Measurements from ENCODE around the gene IGLL1.
"Not testable (repeated sequence)": the region's sequence is repeated elsewhere in the genome, so short reads cannot be mapped to it uniquely, and the experiment has no call there.

Gene IGLL1

GRCh38 chr22:23578306-23578705, 1.8 kb downstream of the IGLL1 start:
- Histone ChIP-seq H3K27me3 (peaks cover 0 to 42% (median 0%) of the 10 kb centered on the region in 11 experiments; a peak in 3 of 22 replicates), H3K9ac (peak overlapping the region in 8 of 11 experiments; percentile 61 to 82 (median 74); a peak in 16 of 22 replicates), H3K36me3 (peaks cover 0 to 68% (median 0%) of the 10 kb centered on the region in 11 experiments; a peak in 7 of 22 replicates), H3K4me1 (peaks cover 29 to 100% (median 90%) of the 10 kb centered on the region in 10 experiments), H3K9me3 (replicated peaks in 1 of 11) (no peaks in the 10 kb centered on the region), H4K20me1 (no peaks in the 10 kb centered on the region), H3K27ac (peak overlapping the region in 8 of 11 experiments; percentile 55 to 84 (median 74); a peak in 16 of 22 replicates), H3K4me2 (peak overlapping the region; percentile 48 to 100 (median 96)), H3K4me3 (peak overlapping the region in 7 of 10 experiments; percentile 21 to 74 (median 53); a peak in 14 of 20 replicates)
- TF ChIP-seq Cebpa-rat (IDR thresholded peaks at IDR 0.05), result no peak

- Histone ChIP-seq H3K27me3 (peaks cover 0 to 40% (median 0%) of the 10 kb centered on the region in 11 experiments; a peak in 3 of 22 replicates), H3K36me3 (peaks cover 0 to 83% (median 0%) of the 10 kb centered on the region in 11 experiments; a peak in 9 of 22 replicates), H3K9ac (peak overlapping the region in 7 of 11 experiments; percentile 31 to 82 (median 79); a peak in 11 of 22 replicates), H4K20me1 (no peaks in the 10 kb centered on the region), H3K27ac (peak overlapping the region in 8 of 11 experiments; percentile 4 to 84 (median 74); a peak in 15 of 22 replicates), H3K4me3 (peak overlapping the region in 4 of 10 experiments; percentile 53 to 74 (median 66); a peak in 7 of 20 replicates), H3K4me2 (peak overlapping the region in 10 of 11 experiments; percentile 2 to 100 (median 96); a peak in 18 of 22 replicates), H3K9me3 (replicated peaks in 1 of 11) (peaks cover 0 to 8% (median 0%) of the 10 kb centered on the region in 11 experiments; a peak in 2 of 22 replicates), H3K4me1 (peaks cover 24 to 84% (median 77%) of the 10 kb centered on the region in 10 experiments)
- TF ChIP-seq Cebpa-rat (IDR thresholded peaks at IDR 0.05), result no peak
Measured at GRCh38 chr22:23576681-23577080, 3.4 kb downstream of the IGLL1 start.

DNA sequence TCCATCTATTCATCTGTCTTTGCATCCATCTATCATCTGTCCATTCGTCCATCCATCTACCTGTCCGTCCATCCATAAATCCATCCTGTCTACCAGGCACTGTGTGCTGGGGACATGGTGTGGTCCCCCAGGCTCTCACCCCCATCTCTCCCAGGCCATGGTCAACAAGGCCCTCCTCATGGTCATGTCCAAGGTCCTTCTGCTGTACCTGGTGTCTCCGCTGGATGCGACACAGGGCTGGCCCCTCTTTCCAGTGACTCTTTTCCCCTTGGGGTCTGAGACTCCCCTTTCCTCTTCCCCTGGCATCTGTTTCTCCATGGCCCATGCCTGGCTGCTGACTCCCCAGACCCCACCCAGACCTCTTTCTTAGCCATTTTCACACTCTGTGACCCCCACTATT, 4.5 kb downstream of the IGLL1 start:
- Histone ChIP-seq H3K4me3 (peak overlapping the region in 5 of 10 experiments; percentile 40 to 74 (median 63); a peak in 9 of 20 replicates), H3K9me3 (replicated peaks in 1 of 11) (peaks cover 0 to 8% (median 0%) of the 10 kb centered on the region in 11 experiments; a peak in 2 of 22 replicates), H4K20me1 (no peaks in the 10 kb centered on the region), H3K27me3 (peaks cover 0 to 39% (median 0%) of the 10 kb centered on the region in 11 experiments; a peak in 3 of 22 replicates), H3K9ac (peak overlapping the region in 6 of 11 experiments; percentile 22 to 82 (median 70); a peak in 10 of 22 replicates), H3K27ac (peak overlapping the region in 6 of 11 experiments; percentile 72 to 84 (median 78); a peak in 13 of 22 replicates), H3K36me3 (peaks cover 0 to 85% (median 0%) of the 10 kb centered on the region in 11 experiments; a peak in 9 of 22 replicates), H3K4me1 (peaks cover 24 to 82% (median 68%) of the 10 kb centered on the region in 10 experiments), H3K4me2 (peak overlapping the region; percentile 5 to 100 (median 96); a peak in 19 of 22 replicates)
- no peak for TF ChIP-seq Cebpa-rat (IDR thresholded peaks at IDR 0.05)

GRCh38 chr22:23574877-23575276, 5.2 kb downstream of the IGLL1 start:
- Histone ChIP-seq H4K20me1 (no peaks in the 10 kb centered on the region), H3K9ac (peak overlapping the region in 7 of 11 experiments; percentile 22 to 82 (median 59); a peak in 14 of 22 replicates), H3K27me3 (peaks cover 0 to 32% (median 0%) of the 10 kb centered on the region in 11 experiments; a peak in 3 of 22 replicates), H3K4me2 (peak overlapping the region in 10 of 11 experiments; percentile 24 to 100 (median 96); a peak in 20 of 22 replicates), H3K9me3 (replicated peaks in 1 of 11) (peaks cover 0 to 8% (median 0%) of the 10 kb centered on the region in 11 experiments; a peak in 2 of 22 replicates), H3K4me1 (peaks cover 19 to 77% (median 62%) of the 10 kb centered on the region in 10 experiments), H3K27ac (peak overlapping the region in 7 of 11 experiments; percentile 57 to 81 (median 65); a peak in 14 of 22 replicates), H3K4me3 (peak overlapping the region in 5 of 10 experiments; percentile 40 to 74 (median 63); a peak in 10 of 20 replicates), H3K36me3 (peaks cover 0 to 88% (median 0%) of the 10 kb centered on the region in 11 experiments; a peak in 9 of 22 replicates)
- no peak for TF ChIP-seq Cebpa-rat (IDR thresholded peaks at IDR 0.05)

DNA sequence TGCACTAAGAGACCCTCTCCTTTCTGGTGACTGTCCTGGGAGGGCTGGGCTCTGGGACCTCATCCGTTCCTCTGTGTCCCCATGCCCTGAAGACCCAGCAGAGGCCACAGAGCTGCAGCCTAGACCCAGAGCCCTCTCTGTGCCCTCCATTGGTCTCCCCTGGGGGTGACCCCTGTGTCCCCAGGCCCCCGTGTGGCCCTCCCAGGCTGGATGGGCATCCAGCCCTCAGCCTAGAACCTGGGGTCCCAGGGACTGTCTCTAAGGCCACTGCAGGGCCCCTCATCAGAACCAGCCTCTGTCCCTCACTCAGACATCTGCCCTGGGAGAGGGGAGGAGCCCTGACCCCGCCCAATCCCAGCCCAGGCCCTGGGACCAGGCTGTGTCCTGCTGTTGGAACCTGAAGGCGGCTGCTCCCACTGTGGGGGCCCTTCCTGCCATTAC, 5.7 kb downstream of the IGLL1 start:
- no peaks in the 10 kb centered on the region for H4K20me1 ChIP-seq
- peaks cover 0 to 27% (median 0%) of the 10 kb centered on the region in 11 experiments; a peak in 3 of 22 replicates for H3K27me3 ChIP-seq
- peaks cover 0 to 8% (median 0%) of the 10 kb centered on the region in 11 experiments; a peak in 2 of 22 replicates for H3K9me3 ChIP-seq (replicated peaks in 1 of 11)
- H3K36me3 ChIP-seq, result peaks cover 0 to 88% (median 0%) of the 10 kb centered on the region in 11 experiments; a peak in 9 of 22 replicates
- peak overlapping the region in 5 of 10 experiments; percentile 40 to 74 (median 63); a peak in 9 of 20 replicates for H3K4me3 ChIP-seq
- H3K9ac ChIP-seq, result peak overlapping the region in 7 of 11 experiments; percentile 22 to 82 (median 59); a peak in 14 of 22 replicates
- TF ChIP-seq Cebpa-rat (IDR thresholded peaks at IDR 0.05), result no peak
- H3K4me2 ChIP-seq, result peak overlapping the region in 10 of 11 experiments; percentile 24 to 100 (median 96); a peak in 19 of 22 replicates
- peak overlapping the region in 7 of 11 experiments; percentile 57 to 81 (median 65); a peak in 14 of 22 replicates for H3K27ac ChIP-seq
- peaks cover 19 to 76% (median 58%) of the 10 kb centered on the region in 10 experiments for H3K4me1 ChIP-seq

- Histone ChIP-seq H3K4me3 (peak overlapping the region in 3 of 10 experiments; percentile 63 to 74 (median 68); a peak in 6 of 20 replicates), H3K4me2 (peak overlapping the region in 8 of 11 experiments; percentile 80 to 100 (median 97); a peak in 14 of 22 replicates), H3K36me3 (peaks cover 0 to 84% (median 0%) of the 10 kb centered on the region in 11 experiments; a peak in 9 of 22 replicates), H3K9ac (peak overlapping the region in 6 of 11 experiments; percentile 22 to 82 (median 69); a peak in 9 of 22 replicates), H3K27me3 (peaks cover 0 to 22% (median 0%) of the 10 kb centered on the region in 11 experiments; a peak in 3 of 22 replicates), H3K4me1 (peaks cover 15 to 76% (median 57%) of the 10 kb centered on the region in 10 experiments), H3K27ac (peak overlapping the region in 7 of 11 experiments; percentile 57 to 81 (median 65); a peak in 7 of 22 replicates)
- not testable (repeated sequence) for H3K9me3 ChIP-seq (replicated peaks in 1 of 11); H4K20me1 ChIP-seq
Measured at GRCh38 chr22:23573701-23574235, 6.3 kb downstream of the IGLL1 start.

GRCh38 chr22:23573106-23573505, 7.0 kb downstream of the IGLL1 start:
- Histone ChIP-seq H3K27ac (peak overlapping the region in 1 of 11 experiments; percentile 81; a peak in 1 of 22 replicates), H3K4me1 (peaks cover 8 to 78% (median 57%) of the 10 kb centered on the region in 10 experiments), H3K27me3 (peaks cover 0 to 16% (median 0%) of the 10 kb centered on the region in 11 experiments; a peak in 3 of 22 replicates), H3K36me3 (peaks cover 0 to 77% (median 0%) of the 10 kb centered on the region in 11 experiments; a peak in 9 of 22 replicates), H3K4me2 (peak overlapping the region in 4 of 11 experiments; percentile 98 to 100 (median 98); a peak in 3 of 22 replicates)
- H3K9ac ChIP-seq; H3K9me3 ChIP-seq (replicated peaks in 1 of 11); H3K4me3 ChIP-seq; H4K20me1 ChIP-seq: not testable (repeated sequence)

DNA sequence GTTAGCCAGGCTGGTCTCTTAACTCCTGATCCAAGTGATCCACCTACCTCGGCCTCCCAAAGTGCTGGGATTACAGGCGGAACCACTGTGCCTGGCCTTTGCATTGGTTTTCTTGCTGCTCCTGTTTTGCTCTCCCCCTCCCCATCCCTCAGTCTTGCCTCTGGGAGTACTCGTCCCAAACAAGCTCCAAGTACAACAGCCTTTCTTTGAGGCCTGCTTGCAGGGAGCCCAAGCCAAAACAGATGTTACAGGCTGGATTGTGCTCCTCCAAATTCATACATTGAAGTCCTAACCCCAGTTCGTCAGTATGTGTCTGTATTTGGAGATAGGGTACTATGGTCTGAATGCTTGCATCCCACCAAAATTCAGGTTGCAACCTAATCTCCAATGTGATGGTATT, 8.6 kb downstream of the IGLL1 start:
- Histone ChIP-seq H3K36me3 (peaks cover 0 to 61% (median 0%) of the 10 kb centered on the region in 11 experiments; a peak in 9 of 22 replicates), H3K27ac (no peak overlapping the region), H3K4me1 (peaks cover 0 to 92% (median 56%) of the 10 kb centered on the region in 10 experiments; a peak in 18 of 20 replicates), H3K4me3 (no peak overlapping the region), H3K4me2 (peak overlapping the region in 3 of 11 experiments; percentile 0 to 32 (median 10); a peak in 2 of 22 replicates), H3K9me3 (replicated peaks in 1 of 11) (peaks cover 0 to 8% (median 0%) of the 10 kb centered on the region in 11 experiments; a peak in 2 of 22 replicates), H3K27me3 (peaks cover 0 to 12% (median 0%) of the 10 kb centered on the region in 11 experiments; a peak in 4 of 22 replicates), H3K9ac (no peak overlapping the region; a peak in 1 of 22 replicates), H4K20me1 (peaks cover 0 to 8% (median 0%) of the 10 kb centered on the region in 11 experiments; a peak in 1 of 22 replicates)
- no peak for TF ChIP-seq Cebpa-rat (IDR thresholded peaks at IDR 0.05)
